Mononuclear cell (primary cell): ENCODE data around the gene KLHL2. TPM values are rescaled to one million over a fixed set of nuclear protein-coding genes. Genes with fewer than 3 reads are reported as not detected.
"Not testable (repeated sequence)": the region's sequence is repeated elsewhere in the genome, so short reads cannot be mapped to it uniquely, and the experiment has no call there.

Experiments used
- H3K27me3 ChIP-seq: 2 replicates; pipeline ENCODE4 v1.6.0; 2011; ENCODE audit warnings: low read length, control low read depth; ENCODE audit not compliant: insufficient read depth
- H3K4me1 ChIP-seq: 2 replicates; pipeline ENCODE4 v1.5.1; 2011; ENCODE audit warnings: mild to moderate bottlenecking, low read length, control low read depth; ENCODE audit not compliant: insufficient read depth
- H3K4me3 ChIP-seq: 2 replicates; pipeline ENCODE4 v1.5.1; 2011; ENCODE audit warnings: mild to moderate bottlenecking, low read length, moderate library complexity
- H3K9me3 ChIP-seq: 2 replicates; pipeline ENCODE4 v1.5.1; 2011; ENCODE audit warnings: low read depth, mild to moderate bottlenecking, control low read depth, low read length
- total RNA-seq: library from RNA; depleted of rRNA; stranded (reverse); fragments of >200 nt; gene quantifications from one replicate; pipeline ENCODE4 v1.2.3, GENCODE V29; 2012

KLHL2 gene
- total RNA-seq, 1 donor: 42.2 TPM

DNA sequence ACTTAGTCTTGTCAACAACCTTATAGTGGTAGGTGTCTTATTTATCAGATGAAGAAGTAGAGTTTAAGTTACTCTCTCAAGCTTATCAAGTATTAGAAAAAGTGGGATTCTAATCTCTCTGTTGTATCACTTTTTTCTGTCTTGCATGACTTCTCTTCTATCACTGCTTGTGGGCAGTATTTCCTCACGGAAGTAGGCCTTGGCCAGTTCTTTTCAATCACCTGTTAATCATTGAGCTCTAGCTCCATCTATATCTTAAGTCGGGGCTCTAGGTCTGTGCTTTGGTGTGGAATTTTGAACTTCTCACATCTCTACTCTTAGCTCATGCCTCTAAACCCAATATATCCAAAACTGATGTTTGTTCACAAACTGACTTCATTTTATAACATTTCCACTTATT, 5.3 kb downstream of the KLHL2 start:
- peaks cover 47% of the 10 kb centered on the region for H3K4me1 ChIP-seq
- not testable (repeated sequence) for H3K4me3 ChIP-seq, H3K9me3 ChIP-seq

DNA sequence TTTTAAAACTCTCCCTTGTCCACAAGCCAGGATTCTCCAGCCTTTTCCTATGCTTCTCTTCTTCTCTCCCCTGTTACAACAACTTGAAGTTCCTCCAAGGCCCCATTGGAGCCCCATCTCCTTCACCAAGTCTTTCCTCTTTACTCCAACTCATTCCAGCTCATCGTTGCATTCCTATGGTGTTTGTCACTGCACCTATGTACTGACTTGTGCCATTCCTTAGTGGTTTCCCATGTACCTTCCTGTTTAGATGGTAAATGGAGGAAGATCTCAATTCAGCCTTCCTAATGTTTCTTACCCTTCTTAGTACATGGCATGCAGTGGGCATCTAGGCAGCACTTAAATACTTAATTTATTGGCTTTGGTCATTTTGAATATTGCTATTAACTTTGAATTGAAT, 6.0 kb downstream of the KLHL2 start:
- H3K27me3 ChIP-seq, H3K9me3 ChIP-seq, H3K4me3 ChIP-seq: not testable (repeated sequence)
- peaks cover 43% of the 10 kb centered on the region for H3K4me1 ChIP-seq

More for the DNA sequence above, 5.3 kb downstream of the KLHL2 start:
- not testable (repeated sequence) for H3K27me3 ChIP-seq

GRCh38 chr4:165213991-165214709, 6.8 kb downstream of the KLHL2 start:
- H3K4me1 ChIP-seq: peaks cover 36% of the 10 kb centered on the region

DNA sequence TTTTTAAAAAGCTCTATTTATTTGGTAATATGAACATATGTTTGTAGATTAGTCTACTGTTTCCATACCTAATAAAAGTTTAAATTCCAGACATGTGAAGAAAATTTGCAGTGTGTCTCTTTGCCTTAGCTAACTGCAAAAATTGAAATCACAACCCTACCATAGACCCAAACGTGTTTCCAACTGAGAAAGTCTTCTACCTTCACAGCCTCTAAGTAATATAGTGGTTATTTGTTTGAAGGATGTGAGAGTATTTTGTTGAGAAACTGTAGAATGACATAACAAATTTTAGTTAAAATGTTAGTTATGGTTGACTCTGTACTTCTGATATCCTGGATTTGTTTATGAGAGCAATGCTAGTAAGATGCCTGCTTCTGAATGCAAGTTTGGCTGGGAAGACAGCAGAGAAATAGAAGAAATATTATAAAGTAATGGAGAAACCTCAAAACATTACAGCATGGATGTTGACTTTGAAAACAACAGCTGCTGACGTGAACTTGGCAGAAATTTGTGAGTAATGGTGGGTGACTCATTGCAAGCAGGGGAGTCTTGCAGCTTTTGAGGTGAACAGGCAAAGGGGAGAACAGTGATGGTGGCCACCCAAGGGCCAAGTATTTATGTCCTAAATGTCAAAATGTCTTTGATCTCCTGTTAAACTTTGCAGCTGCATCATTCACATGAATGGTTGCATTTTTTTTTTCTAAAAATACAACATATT, 7.8 kb downstream of the KLHL2 start:
- peaks cover 26% of the 10 kb centered on the region for H3K4me1 ChIP-seq
- not testable (repeated sequence) for H3K4me3 ChIP-seq, H3K9me3 ChIP-seq, H3K27me3 ChIP-seq

More at GRCh38 chr4:165213991-165214709, 6.8 kb downstream of the KLHL2 start:
- H3K9me3 ChIP-seq, H3K27me3 ChIP-seq, H3K4me3 ChIP-seq: not testable (repeated sequence)

DNA sequence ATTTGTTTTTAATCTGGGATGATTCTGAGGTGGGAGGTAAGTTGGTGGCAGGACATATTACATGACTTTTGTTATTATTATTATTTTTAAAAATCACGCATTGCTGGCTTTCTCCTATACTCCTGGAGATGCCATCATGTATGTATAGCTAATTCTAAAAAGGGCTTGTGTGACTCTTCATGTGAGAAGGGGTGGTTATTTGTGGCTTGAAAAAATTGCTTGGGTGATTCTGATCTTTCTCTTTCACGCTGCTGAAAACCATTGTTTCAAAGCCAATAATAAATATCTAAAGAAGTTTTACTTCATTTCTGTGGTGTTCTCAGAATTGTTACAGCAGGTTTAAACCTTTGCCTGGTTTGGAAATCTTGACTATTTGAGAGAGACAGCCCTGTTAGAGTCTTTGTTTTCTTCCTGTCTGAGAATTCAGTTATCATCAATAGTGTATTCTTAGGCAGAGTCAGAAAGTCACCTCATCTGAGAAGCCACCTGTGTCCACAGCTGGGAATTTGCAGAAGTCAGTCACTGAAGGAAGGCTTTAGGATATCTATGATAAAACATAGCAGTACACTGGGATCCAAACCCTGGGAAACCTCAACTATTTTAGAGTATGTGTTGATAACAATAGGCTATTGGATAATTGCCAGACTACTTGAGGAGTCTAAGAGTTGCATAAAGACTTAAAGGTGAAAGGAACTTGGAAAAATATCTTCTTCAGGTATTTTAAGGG, 8.6 kb downstream of the KLHL2 start:
- peaks cover 21% of the 10 kb centered on the region for H3K4me1 ChIP-seq
- H3K9me3 ChIP-seq, H3K4me3 ChIP-seq, H3K27me3 ChIP-seq: not testable (repeated sequence)

- H3K27me3 ChIP-seq: no peaks in the 10 kb centered on the region
- peaks cover 33% of the 10 kb centered on the region for H3K4me1 ChIP-seq
- H3K9me3 ChIP-seq: no peaks in the 10 kb centered on the region
- H3K4me3 ChIP-seq: no peak overlapping the region
Observed at GRCh38 chr4:165217325-165217724, 10.0 kb downstream of the KLHL2 start.

- not testable (repeated sequence) for H3K27me3 ChIP-seq, H3K9me3 ChIP-seq, H3K4me3 ChIP-seq
- peaks cover 27% of the 10 kb centered on the region for H3K4me1 ChIP-seq
Observed at GRCh38 chr4:165221306-165221705, 13.9 kb downstream of the KLHL2 start.

DNA sequence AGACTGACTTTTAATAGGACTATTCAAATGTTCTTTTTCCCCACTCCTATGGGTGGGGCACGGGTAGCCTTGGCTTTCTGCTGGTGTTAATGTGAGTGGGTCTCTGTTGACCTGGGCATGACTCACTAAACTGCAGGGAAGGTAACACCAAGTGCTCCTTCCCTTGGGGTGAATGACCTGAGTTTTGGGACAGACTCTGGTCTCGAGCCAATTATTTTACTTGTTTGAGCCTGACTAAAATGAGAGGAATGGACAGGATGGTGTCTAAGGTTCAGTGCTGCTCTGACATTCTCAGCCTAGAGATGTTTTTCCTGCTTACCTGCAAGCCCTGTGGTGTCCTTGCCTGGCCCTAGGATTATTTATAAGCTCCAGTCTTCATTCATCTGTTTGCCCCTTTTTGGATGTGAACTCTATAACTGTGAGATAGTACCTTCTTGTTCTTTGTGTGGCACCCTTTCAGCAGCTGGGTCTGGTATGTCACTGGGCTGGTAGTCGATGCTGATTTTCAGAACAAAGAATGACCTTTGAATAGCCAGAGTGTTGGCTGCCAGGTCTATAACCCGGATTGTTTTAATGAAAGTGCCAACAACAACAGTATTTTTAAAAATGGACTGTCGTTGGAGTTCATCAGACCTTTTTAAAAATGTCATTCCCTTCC, 14.8 kb downstream of the KLHL2 start:
- not testable (repeated sequence) for H3K9me3 ChIP-seq, H3K4me3 ChIP-seq, H3K27me3 ChIP-seq
- H3K4me1 ChIP-seq: peaks cover 25% of the 10 kb centered on the region

DNA sequence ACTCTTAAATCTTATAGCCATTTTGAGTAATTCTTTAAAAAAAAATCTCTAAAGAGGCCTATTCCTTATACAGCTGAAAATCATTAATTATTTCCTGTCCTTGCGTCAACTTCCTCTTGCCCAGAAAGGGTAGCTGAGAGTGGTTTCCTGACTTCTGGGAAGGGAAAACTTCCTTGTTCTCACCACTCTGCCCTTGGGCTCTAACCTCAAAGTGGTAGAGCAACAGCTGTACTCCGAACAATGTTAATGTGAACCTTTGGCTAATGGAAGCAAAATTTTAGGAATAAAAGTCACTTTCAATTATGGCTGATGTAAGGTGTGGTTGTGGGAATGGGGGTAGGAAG, 15.3 kb downstream of the KLHL2 start:
- H3K4me3 ChIP-seq: no peak overlapping the region
- no peaks in the 10 kb centered on the region for H3K9me3 ChIP-seq
- H3K27me3 ChIP-seq: no peaks in the 10 kb centered on the region
- peaks cover 25% of the 10 kb centered on the region for H3K4me1 ChIP-seq

DNA sequence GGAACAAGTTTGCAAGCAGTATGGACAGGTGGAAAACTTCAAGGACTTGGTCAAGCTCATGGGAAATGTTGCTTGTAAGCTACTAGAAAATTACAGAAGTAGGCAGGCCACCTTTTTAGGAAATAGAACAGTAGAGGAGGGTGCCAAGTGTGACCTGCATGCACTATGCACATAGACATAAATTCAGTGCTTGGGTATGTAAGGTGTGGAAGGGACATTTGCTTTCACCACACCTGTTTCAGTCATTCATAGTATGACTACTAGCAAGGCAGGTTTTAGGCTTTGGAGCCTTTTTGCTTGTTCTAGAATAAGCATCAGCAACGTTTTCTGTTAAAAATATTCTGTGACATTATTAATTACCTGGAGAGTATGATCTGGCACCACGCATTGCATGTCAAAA, 20.0 kb downstream of the KLHL2 start:
- not testable (repeated sequence) for H3K4me3 ChIP-seq, H3K9me3 ChIP-seq, H3K27me3 ChIP-seq
- H3K4me1 ChIP-seq: peaks cover 12% of the 10 kb centered on the region

DNA sequence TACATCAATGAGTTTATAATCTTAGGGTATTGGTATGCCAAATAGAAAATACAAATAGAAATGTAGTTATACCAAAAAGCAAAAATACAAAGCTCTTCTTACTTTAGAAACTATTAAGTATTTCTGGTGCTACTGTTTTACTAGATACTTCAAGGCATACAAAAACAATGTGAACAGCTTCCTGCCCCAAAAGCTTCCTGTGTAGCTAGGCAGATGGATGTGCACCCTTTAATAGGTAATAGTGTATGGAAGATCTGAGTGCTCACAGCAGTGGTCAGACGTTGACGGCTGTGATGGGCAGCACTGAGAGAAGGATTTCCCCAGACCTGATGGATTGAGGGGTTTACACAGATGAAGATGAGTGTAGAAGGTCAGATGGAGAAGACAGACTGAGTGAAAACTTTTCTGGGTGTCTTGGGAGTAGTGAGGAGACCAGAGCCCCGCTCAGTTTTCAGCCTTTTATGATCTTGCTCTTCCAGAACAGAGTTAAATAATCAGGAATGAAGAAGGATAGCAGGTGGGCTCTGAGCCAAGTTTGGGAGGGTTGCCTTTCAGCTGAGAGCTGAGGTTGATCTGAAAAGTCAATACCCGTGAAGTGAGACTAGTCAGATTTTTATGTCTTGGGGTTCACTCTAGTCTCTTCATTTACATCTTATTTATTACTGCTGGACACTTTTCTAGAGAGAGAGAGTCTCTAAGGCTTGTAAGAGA, 22.3 kb downstream of the KLHL2 start:
- not testable (repeated sequence) for H3K4me3 ChIP-seq, H3K4me1 ChIP-seq, H3K27me3 ChIP-seq, H3K9me3 ChIP-seq

DNA sequence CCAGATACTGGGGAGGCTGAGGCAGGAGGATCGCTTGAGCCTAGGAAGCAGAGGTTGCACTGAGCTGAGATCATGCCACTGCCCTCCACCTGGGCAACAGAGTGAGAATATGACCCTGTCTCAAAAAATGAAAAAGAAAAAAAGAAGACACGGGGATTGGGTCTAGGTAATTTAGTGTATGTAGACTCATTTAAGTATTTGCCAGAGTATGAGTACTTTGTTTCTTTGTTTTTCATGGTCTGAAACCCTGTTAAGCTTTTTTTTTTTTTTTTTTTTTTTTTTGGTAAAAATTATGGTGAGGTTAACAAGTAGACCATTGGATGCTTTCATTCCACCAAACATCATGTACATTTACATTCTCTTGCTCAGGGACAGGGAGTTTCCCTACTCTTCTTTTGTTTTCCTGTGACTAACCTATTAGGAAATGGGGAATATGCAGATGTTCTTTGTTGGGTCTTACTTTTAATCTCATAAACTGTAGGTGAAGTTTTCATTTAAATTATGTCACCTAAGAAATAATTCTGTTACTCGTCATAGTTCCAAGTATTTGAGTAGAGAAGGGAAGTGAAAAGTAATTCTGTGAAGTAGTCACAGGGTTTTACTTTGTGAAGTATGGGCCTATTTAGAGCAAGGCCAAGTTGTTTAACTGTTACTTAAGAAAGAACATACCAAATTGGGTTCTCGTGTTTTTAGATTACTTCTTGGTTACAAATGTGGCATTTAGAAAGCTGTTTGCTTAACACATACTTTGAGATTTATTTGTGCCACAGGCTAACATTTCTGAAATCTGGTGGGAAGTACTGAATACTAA, 25.5 kb downstream of the KLHL2 start:
- not testable (repeated sequence) for H3K4me3 ChIP-seq, H3K4me1 ChIP-seq, H3K27me3 ChIP-seq, H3K9me3 ChIP-seq

- H3K27me3 ChIP-seq: no peaks in the 10 kb centered on the region
- no peaks in the 10 kb centered on the region for H3K9me3 ChIP-seq
- H3K4me3 ChIP-seq: no peak overlapping the region
- H3K4me1 ChIP-seq: peaks cover 6% of the 10 kb centered on the region
Observed at GRCh38 chr4:165234766-165235165, 27.4 kb downstream of the KLHL2 start.

GRCh38 chr4:165236852-165237251, 29.5 kb downstream of the KLHL2 start:
- not testable (repeated sequence) for H3K27me3 ChIP-seq, H3K4me1 ChIP-seq, H3K4me3 ChIP-seq, H3K9me3 ChIP-seq
